ENCODE results near the gene PDGFD. TPM values are rescaled to one million over a fixed set of nuclear protein-coding genes. Genes with fewer than 3 reads are reported as not detected.

The PDGFD gene
- total RNA-seq, 2 experiments from 2014 or later: not detected

- H3K9me3 Mint-ChIP-seq: peaks cover 4% of the 10 kb centered on the region
These were observed 59.3 kb downstream of the PDGFD start for GRCh38 chr11:104104664-104105063.

GRCh38 chr11:104104201-104104600, 59.7 kb downstream of the PDGFD start:
- CTCF ChIA-PET: no interaction called here
- no peak overlapping the region for H3K4me3 Mint-ChIP-seq
- no peak for DNase-seq
- H3K9me3 Mint-ChIP-seq: peaks cover 4% of the 10 kb centered on the region
- H3K27ac Mint-ChIP-seq: no peak overlapping the region
- no peaks in the 10 kb centered on the region for H3K4me1 Mint-ChIP-seq (ENCODE audit: low read depth)
- no peaks in the 10 kb centered on the region for H3K36me3 Mint-ChIP-seq (ENCODE audit: low read depth)
- no peaks in the 10 kb centered on the region for H3K27me3 Mint-ChIP-seq (ENCODE audit: low read depth)
- intact Hi-C loops (cut with micrococcal nuclease): no loop called here

More at GRCh38 chr11:104104664-104105063, 59.3 kb downstream of the PDGFD start:
- no peak overlapping the region for H3K4me3 Mint-ChIP-seq
- intact Hi-C loops (cut with micrococcal nuclease): no loop called here
- no peaks in the 10 kb centered on the region for H3K36me3 Mint-ChIP-seq (ENCODE audit: low read depth)
- CTCF ChIA-PET: no interaction called here
- no peak for DNase-seq
- no peaks in the 10 kb centered on the region for H3K4me1 Mint-ChIP-seq (ENCODE audit: low read depth)
- no peaks in the 10 kb centered on the region for H3K27me3 Mint-ChIP-seq (ENCODE audit: low read depth)
- no peak overlapping the region for H3K27ac Mint-ChIP-seq

GRCh38 chr11:104098555-104098954, 65.4 kb downstream of the PDGFD start:
- Mint-ChIP-seq H3K4me3 (no peak overlapping the region), H3K27me3 (ENCODE audit: low read depth) (peaks cover 3% of the 10 kb centered on the region), H3K27ac (no peak overlapping the region), H3K9me3 (peaks cover 4% of the 10 kb centered on the region), H3K36me3 (ENCODE audit: low read depth) (no peaks in the 10 kb centered on the region), H3K4me1 (ENCODE audit: low read depth) (no peaks in the 10 kb centered on the region)
- intact Hi-C loops (cut with micrococcal nuclease): no loop called here
- CTCF ChIA-PET: no interaction called here
- no peak for DNase-seq

- H3K4me1 Mint-ChIP-seq (ENCODE audit: low read depth): no peaks in the 10 kb centered on the region
- no peaks in the 10 kb centered on the region for H3K36me3 Mint-ChIP-seq (ENCODE audit: low read depth)
- CTCF ChIA-PET: no interaction called here
- H3K9me3 Mint-ChIP-seq: peaks cover 4% of the 10 kb centered on the region
- H3K27ac Mint-ChIP-seq: no peak overlapping the region
- no peak for DNase-seq
- peaks cover 3% of the 10 kb centered on the region for H3K27me3 Mint-ChIP-seq (ENCODE audit: low read depth)
- intact Hi-C loops (cut with micrococcal nuclease): no loop called here
- no peak overlapping the region for H3K4me3 Mint-ChIP-seq
These were observed 65.8 kb downstream of the PDGFD start for GRCh38 chr11:104098132-104098531.

GRCh38 chr11:104096900-104097299, 67.0 kb downstream of the PDGFD start:
- CTCF ChIA-PET: no interaction called here
- no peaks in the 10 kb centered on the region for H3K4me1 Mint-ChIP-seq (ENCODE audit: low read depth)
- peaks cover 3% of the 10 kb centered on the region for H3K27me3 Mint-ChIP-seq (ENCODE audit: low read depth)
- no peak for DNase-seq
- H3K27ac Mint-ChIP-seq: no peak overlapping the region
- no peak overlapping the region for H3K4me3 Mint-ChIP-seq
- H3K9me3 Mint-ChIP-seq: peaks cover 3% of the 10 kb centered on the region
- no peaks in the 10 kb centered on the region for H3K36me3 Mint-ChIP-seq (ENCODE audit: low read depth)
- intact Hi-C loops (cut with micrococcal nuclease): no loop called here

- Mint-ChIP-seq H3K4me3 (no peak overlapping the region), H3K36me3 (ENCODE audit: low read depth) (no peaks in the 10 kb centered on the region), H3K27me3 (ENCODE audit: low read depth) (peaks cover 3% of the 10 kb centered on the region), H3K9me3 (no peaks in the 10 kb centered on the region), H3K27ac (no peak overlapping the region), H3K4me1 (ENCODE audit: low read depth) (no peaks in the 10 kb centered on the region)
- DNase-seq: no peak
- intact Hi-C loops (cut with micrococcal nuclease): no loop called here
- CTCF ChIA-PET: no interaction called here
These were observed 68.2 kb downstream of the PDGFD start for GRCh38 chr11:104095791-104096190.

- intact Hi-C loops (cut with micrococcal nuclease): no loop called here
- Mint-ChIP-seq H3K36me3 (ENCODE audit: low read depth) (no peaks in the 10 kb centered on the region), H3K4me1 (ENCODE audit: low read depth) (no peaks in the 10 kb centered on the region), H3K9me3 (no peaks in the 10 kb centered on the region), H3K4me3 (no peak overlapping the region), H3K27me3 (ENCODE audit: low read depth) (peaks cover 3% of the 10 kb centered on the region), H3K27ac (no peak overlapping the region)
- DNase-seq: no peak
- CTCF ChIA-PET: no interaction called here
These were observed 69.4 kb downstream of the PDGFD start for GRCh38 chr11:104094576-104094975.

GRCh38 chr11:104093426-104094280, 70.3 kb downstream of the PDGFD start:
- no peak overlapping the region for H3K4me3 Mint-ChIP-seq
- intact Hi-C loops (cut with micrococcal nuclease): no loop called here
- no peaks in the 10 kb centered on the region for H3K9me3 Mint-ChIP-seq
- H3K36me3 Mint-ChIP-seq (ENCODE audit: low read depth): no peaks in the 10 kb centered on the region
- peaks cover 3% of the 10 kb centered on the region for H3K27me3 Mint-ChIP-seq (ENCODE audit: low read depth)
- H3K27ac Mint-ChIP-seq: no peak overlapping the region
- H3K4me1 Mint-ChIP-seq (ENCODE audit: low read depth): no peaks in the 10 kb centered on the region
- DNase-seq: no peak
- CTCF ChIA-PET: no interaction called here

- CTCF ChIA-PET: interaction anchor here (0.7 kb wide), 1 partner anchor 9 kb away, joined by 3 read pairs; no protein-coding TSS in a partner anchor
- intact Hi-C loops (cut with micrococcal nuclease): no loop called here
- Mint-ChIP-seq H3K4me3 (no peak overlapping the region), H3K9me3 (no peaks in the 10 kb centered on the region), H3K27me3 (ENCODE audit: low read depth) (peaks cover 3% of the 10 kb centered on the region), H3K27ac (no peak overlapping the region), H3K36me3 (ENCODE audit: low read depth) (no peaks in the 10 kb centered on the region), H3K4me1 (ENCODE audit: low read depth) (no peaks in the 10 kb centered on the region)
- DNase-seq: no peak
These were observed 71.2 kb downstream of the PDGFD start for GRCh38 chr11:104092744-104093143.

GRCh38 chr11:104091281-104092096, 72.5 kb downstream of the PDGFD start:
- no peak for DNase-seq
- Mint-ChIP-seq H3K4me3 (no peak overlapping the region), H3K9me3 (no peaks in the 10 kb centered on the region), H3K27me3 (ENCODE audit: low read depth) (peaks cover 3% of the 10 kb centered on the region), H3K36me3 (ENCODE audit: low read depth) (no peaks in the 10 kb centered on the region), H3K4me1 (ENCODE audit: low read depth) (no peaks in the 10 kb centered on the region), H3K27ac (no peak overlapping the region)
- CTCF ChIA-PET: interaction anchor here (1.0 kb wide), 1 partner anchor 7 kb away, joined by 3 read pairs; no protein-coding TSS in a partner anchor
- intact Hi-C loops (cut with micrococcal nuclease): no loop called here

GRCh38 chr11:104090767-104091166, 73.2 kb downstream of the PDGFD start:
- Mint-ChIP-seq H3K27ac (no peak overlapping the region), H3K27me3 (ENCODE audit: low read depth) (peaks cover 3% of the 10 kb centered on the region), H3K4me3 (no peak overlapping the region), H3K9me3 (no peaks in the 10 kb centered on the region), H3K36me3 (ENCODE audit: low read depth) (no peaks in the 10 kb centered on the region), H3K4me1 (ENCODE audit: low read depth) (no peaks in the 10 kb centered on the region)
- no peak for DNase-seq
- CTCF ChIA-PET: no interaction called here
- intact Hi-C loops (cut with micrococcal nuclease): no loop called here

- DNase-seq: no peak
- Mint-ChIP-seq H3K27me3 (ENCODE audit: low read depth) (peaks cover 3% of the 10 kb centered on the region), H3K4me1 (ENCODE audit: low read depth) (no peaks in the 10 kb centered on the region), H3K4me3 (no peak overlapping the region), H3K9me3 (no peaks in the 10 kb centered on the region), H3K27ac (no peak overlapping the region), H3K36me3 (ENCODE audit: low read depth) (no peaks in the 10 kb centered on the region)
- intact Hi-C loops (cut with micrococcal nuclease): no loop called here
- CTCF ChIA-PET: no interaction called here
These were observed 74.5 kb downstream of the PDGFD start for GRCh38 chr11:104089481-104089880.

- Mint-ChIP-seq H3K9me3 (no peaks in the 10 kb centered on the region), H3K36me3 (ENCODE audit: low read depth) (no peaks in the 10 kb centered on the region), H3K4me1 (ENCODE audit: low read depth) (no peaks in the 10 kb centered on the region), H3K27me3 (ENCODE audit: low read depth) (no peaks in the 10 kb centered on the region), H3K4me3 (no peak overlapping the region), H3K27ac (no peak overlapping the region)
- DNase-seq: no peak
- CTCF ChIA-PET: no interaction called here
- intact Hi-C loops (cut with micrococcal nuclease): no loop called here
These were observed 77.3 kb downstream of the PDGFD start for GRCh38 chr11:104086621-104087020.
